Jurkat, Clone E6-1 (cell line): Measurements from ENCODE around the gene PCED1A.
"Not testable (repeated sequence)": the region's sequence is repeated elsewhere in the genome, so short reads cannot be mapped to it uniquely, and the experiment has no call there.

ENCODE experiments used
- DNase-seq: peaks from one replicate; pipeline ENCODE4 v3.0.0-alpha.2; 2011; ENCODE audit warnings: low read depth, low spot score
- H3K4me3 ChIP-seq: 2 replicates; pipeline ENCODE4 v1.5.1; 2011; ENCODE audit warnings: mild to moderate bottlenecking, low read length, control low read depth, moderate library complexity

The PCED1A gene

DNA sequence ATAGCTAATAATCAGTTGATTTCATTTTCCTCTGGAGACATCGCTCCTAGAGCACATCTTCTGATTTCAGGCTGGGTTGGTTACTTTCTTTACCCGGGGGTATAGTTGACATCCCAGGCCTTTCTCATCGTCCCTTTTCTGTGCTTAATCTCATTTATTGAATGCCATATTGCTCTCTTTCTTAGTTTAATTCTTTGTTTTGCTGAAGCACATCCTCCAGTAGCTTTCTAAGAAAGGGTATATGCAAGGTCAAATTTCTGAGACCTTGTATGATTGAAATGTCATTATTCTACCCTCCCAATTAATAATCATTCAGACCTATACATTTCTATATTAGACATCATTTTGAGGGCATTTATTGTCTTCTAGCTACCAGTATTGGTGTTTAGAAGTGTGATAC lies 28.3 kb downstream of the PCED1A start:
- no peak overlapping the region for H3K4me3 ChIP-seq
- DNase-seq: no peak

DNA sequence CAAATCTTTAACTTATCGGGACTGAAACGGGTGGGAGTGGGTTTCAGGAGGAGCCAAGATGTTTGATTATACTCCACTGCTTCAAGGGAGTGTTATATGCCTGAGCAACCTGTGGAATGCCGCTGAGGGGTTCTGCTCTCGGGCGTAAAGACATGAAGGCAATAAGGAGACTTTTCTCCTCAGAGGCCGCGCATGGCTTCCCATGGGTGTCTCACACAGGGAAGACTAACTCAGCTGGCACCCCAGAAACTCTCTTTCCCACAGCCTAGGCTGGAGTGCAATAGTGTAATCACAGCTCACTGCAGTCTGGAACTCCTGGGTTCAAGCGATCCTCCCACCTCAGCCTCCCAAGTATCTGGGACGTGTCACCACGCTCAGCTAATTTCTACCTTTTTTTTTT lies 30.8 kb downstream of the PCED1A start:
- DNase-seq: no peak
- no peak overlapping the region for H3K4me3 ChIP-seq

DNA sequence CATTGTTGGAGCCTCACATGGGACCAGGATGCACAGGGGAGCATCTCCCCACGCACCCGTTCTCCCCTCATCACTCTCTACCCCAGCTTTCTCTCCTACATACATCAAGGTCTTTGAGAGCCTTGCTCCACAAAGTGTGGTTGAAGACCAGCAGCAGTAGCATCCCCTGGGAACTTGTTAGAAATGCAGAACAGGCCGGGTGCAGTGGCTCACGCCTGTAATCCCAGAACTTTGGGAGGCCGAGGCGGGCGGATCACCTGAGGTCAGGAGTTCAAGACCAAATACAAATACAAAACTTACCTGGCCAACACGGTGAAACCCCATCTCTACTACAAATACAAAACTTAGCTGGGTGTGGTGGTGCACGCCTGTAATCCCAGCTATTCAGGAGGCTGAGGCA lies 32.5 kb downstream of the PCED1A start:
- not testable (repeated sequence) for H3K4me3 ChIP-seq, DNase-seq

DNA sequence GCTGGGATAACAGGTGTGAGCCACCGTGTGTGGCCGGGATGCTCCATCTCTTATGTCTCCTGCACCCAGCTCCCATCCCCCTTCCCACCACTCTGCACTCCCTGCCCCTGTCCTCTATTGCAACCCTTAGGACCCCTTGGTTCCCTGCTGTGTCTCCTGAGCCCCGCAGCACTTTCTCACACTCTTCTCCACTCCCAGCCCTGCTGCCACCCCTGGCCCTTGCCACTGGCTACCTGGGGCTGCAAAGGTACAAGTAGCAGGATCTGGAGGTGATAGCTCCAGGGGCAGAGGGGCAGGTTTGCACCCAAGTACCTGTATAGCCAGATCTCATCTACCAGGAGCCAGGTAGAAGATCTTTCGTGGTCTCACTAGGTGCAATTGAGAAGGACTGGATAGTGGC lies 33.4 kb downstream of the PCED1A start:
- no peak overlapping the region for H3K4me3 ChIP-seq
- no peak for DNase-seq

DNA sequence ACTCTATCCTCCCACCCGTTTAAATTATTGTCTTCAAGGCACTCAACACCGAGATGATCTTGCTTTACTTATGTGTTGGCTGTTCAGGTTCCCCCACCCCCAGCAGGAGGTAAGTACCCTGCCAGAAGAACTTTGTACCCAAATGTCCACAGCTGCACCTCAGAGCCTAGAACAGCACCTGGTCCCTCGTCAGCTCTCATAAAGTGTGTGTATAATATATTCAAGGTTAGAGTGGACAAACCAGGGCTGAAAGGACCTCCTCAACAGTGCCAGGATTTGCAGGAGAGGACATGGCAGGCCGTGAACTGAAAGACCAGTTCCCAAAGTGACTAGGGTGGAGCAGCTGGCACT lies 34.1 kb downstream of the PCED1A start:
- no peak for DNase-seq
- no peak overlapping the region for H3K4me3 ChIP-seq

DNA sequence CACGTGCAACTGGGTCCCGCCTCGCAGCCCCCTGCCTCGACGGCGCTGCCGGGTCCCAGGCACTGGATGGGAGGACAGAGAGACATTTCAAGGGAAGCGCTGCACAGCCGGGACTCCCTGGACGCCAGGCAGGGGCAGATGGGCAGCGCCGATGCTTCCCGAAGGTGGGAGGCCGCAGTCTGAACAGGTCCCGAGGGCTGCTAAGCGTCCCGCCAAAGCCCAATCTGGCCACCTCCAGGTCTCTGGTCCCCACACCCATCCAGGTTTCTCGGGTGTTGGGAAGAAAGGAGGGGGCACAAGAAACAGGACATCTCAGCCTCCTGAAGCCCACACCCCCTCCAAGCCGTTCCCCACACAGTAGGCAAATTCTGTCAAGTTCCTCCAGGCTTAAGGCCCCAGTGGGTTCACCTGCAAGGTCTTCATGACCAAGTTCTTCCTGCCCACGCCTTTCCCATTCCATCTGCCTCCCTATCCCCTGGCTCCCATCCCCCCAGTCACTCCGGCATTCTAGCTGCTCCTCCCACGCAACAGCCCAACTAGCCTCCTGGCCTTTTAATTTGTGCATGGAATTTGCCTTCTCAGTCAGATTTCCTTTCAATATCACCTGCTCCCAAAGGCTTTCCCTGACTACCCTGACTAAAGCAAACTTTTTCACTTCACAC lies 34.6 kb downstream of the PCED1A start:
- H3K4me3 ChIP-seq: no peak overlapping the region
- no peak for DNase-seq

DNA sequence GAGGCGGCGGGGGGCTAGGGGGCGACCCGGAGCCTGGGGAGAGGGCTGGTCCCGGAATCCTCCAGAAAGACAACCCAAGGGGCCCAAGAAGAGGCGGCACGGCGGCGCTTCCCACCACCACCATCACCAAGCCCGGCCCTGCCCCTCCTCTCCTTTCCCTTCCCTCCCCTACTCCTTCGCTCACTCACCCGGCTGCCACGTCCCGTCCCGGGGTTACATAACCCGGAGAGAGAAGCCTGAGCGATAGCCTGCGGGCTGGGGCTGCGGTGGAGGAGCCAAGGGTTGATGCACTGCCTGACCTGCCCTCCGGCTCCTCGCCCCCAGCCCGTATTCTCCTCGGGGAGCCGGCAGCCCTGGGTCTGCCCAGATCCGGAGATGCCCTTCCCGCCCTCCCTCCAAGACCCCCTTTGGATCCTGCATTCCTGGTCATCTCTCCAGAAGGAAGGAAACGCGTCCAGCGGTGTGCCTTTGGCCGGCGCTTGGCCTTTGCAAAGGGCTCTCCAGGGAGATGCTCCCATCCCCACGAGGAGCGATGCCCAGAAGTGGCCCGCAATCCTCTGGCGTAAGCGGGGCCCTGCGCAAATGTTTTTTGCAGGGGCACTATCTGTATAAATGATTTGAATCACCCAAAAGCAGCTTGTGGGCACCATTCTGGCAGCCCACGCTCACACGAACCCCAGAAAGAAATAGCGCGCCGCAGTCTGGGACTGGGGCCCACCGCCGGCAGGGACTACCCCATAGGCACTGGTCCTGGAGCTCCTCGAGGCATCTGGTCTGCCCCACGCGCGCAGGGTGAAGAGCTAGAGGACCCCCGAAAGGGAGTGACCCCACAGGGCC lies 35.4 kb downstream of the PCED1A start:
- H3K4me3 ChIP-seq: no peak overlapping the region
- DNase-seq: no peak

DNA sequence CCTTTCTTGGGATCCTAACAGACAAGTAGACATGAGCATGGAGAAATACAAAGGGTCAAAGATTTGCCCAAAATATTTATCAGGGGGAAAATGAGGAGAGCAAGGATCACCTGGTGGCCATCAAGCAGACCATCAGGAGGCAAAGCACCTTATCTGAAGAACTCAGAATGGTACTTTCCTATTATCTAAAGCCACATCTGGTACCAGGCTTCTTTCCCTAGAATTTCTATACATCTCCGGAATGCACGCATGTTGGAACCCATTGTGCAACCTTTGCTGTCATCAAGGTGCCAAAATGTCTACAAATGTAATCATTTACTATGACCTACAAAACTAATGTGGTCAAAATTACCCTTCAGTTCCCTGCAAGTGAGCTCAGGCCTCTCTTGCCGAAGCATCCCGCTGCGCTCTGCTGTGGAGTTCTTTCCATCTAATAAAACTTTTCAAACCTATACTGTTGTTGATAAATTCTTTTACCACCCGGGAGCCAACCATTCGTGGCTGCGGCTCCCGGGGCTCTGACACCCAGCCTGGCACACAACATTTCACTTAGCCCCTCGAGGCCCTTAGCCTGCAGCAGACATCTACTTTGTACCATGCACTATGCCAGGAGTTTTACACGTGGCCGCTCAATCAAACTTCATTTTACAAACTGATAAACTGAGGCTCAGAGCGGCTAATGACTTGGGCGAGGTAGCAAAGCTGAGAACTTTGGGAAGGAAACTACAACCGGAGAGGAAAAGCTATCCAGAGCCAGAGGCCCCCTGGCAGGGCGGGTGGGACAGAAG lies 36.2 kb downstream of the PCED1A start:
- no peak overlapping the region for H3K4me3 ChIP-seq

DNA sequence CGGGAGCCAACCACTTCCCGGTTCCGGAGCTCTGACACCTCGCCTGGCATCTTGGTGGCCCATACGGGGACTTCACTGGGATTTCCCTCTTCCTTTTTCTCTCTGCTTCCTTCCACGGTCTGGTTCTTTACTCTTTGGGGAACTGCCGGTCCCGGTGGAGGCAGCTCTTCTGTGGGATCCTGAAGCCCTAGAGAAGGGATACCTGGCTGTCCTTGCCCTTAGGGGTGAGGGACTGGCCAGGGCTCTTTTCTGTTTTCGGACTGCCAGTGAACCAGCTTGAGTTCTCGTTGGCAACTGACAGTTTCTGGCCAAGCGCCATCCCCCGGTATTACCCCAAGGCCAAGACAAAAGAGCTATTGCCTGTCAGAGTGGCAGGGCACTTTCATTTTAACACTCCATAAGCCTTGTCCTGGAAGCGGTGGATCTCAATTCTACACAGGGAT lies 39.1 kb downstream of the PCED1A start:
- no peak overlapping the region; the same call in 1 of the 2 replicates for H3K4me3 ChIP-seq
- DNase-seq: no peak

More for the DNA sequence above, 36.2 kb downstream of the PCED1A start:
- DNase-seq: no peak

DNA sequence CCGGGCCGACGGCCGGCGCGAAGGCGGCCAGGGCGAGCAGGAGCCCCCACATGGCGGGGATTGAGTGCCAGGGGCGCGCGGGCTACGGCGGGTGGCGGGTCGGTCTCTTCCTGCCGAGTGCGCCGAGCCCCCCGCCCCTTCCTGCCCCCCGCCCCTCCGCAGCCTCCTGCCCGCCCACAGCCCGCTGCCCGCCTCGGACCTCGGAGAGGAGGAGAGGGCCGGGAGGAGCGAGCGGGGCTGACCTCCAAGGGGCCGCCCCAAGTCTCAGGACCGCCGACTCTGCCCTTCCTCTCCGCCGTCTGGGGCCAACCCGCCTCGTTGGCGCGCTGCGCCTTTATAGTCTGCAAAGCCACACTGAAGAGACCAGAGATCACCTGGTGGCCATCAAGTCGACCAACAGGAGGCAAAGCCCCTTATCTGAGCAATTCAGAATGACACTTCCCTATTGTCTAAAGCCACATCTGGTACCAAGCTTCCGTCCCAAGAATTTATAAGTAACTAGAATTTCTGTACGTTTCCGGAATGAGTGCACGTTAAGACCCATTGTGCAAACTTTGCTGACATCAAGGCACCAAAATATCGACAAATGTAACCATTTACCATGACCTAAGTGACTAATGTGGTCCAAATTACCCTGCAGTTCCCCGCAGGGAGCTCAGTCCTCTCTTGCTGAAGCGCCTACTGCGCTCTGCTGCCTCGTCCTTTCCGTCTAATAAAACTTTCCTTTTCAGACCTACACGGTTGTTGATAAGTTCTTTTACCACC lies 39.8 kb downstream of the PCED1A start, which contains the start of gene CPXM1:
TSS of gene CPXM1 (minus strand) at position 107 of the 765 bp plus-strand sequence. CDS start at position 52, 55 bp downstream.
- DNase-seq: peak; percentile 27
- peak within 1 kb of the TSS; percentile 64 for H3K4me3 ChIP-seq

DNA sequence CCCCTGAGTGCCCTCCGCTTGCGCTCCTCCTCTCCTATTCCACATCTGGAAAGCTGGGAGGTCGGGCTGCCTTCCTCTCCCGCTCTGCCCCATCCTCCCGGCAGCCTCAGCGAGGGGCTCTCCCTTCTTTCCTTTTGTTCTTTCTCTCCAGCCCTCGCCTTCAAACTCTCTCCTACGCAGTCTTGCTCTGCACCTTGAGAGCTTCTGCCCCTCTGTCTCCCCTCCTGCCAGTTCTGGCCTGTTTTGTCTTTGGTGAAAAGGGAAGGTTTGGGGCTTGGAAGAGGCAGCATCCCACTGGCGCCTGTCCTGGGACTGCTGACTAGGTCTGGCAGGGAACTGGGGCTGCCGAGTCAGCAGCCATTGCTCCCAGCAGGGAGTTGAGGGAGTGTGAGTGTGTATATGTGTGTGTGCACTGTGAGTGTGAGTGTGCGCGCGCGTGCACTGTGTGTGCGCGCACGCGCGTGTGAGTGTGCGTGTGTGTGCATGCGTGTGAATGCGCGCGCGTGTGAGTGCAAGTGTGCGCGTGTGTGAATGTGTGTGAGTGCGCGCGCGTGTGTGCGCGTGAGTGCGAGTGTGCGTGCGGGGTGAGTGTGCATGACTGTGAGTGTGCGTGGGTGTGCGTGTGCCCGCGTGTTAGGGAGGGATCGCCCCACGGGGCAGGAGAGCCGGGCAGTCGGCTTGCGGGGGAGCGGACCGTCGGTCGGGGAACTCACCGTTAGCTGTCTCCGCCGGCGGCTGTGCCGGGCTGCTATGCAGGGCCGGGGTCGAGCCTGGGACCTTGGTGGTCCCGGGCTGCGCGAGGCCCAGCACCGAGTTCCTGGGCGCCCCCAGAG lies 40.6 kb downstream of the PCED1A start:
- no peak for DNase-seq
- peak overlapping the region; percentile 64 for H3K4me3 ChIP-seq

DNA sequence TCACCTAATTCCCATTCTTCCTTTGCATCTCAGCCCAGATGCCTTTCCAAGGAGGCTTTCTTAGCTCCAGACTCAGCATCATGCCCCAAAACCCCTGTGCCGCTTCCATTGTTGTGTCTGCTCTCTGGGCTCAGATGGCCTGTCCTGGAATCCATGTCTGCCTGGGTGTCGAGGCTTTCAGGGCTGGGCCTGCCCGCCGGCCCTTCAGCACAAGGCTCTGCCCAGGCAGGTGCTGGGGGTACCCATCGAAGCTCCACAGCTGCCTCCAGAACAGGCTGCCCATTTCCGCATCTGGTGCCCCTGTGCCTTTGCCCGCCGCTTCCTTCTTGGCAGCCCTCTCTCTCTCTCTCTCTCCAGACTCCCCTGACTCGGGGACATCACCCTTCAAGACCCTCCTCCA lies 41.2 kb downstream of the PCED1A start:
- no peak for DNase-seq
- peak overlapping the region; percentile 64 for H3K4me3 ChIP-seq

DNA sequence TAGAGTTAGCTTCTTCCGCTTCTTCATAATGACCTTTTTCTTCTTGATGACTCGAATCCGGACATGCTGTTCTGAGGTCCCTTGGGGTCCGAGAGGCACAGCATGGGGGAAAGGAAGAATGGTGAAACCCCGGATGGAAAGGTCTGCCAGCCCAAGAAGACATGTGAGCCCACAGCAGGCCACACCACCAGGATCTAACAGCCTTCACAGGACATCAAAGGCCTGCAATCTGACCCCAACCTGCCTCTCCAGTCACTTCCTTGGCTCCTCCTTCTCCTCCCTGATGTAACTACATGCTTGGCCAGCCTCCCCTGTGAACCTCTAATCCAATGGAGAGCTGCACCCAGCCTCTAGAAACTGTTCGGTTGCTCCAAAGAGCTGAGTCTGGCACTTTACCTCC lies 41.6 kb downstream of the PCED1A start:
- no peak for DNase-seq
- no peak overlapping the region for H3K4me3 ChIP-seq

DNA sequence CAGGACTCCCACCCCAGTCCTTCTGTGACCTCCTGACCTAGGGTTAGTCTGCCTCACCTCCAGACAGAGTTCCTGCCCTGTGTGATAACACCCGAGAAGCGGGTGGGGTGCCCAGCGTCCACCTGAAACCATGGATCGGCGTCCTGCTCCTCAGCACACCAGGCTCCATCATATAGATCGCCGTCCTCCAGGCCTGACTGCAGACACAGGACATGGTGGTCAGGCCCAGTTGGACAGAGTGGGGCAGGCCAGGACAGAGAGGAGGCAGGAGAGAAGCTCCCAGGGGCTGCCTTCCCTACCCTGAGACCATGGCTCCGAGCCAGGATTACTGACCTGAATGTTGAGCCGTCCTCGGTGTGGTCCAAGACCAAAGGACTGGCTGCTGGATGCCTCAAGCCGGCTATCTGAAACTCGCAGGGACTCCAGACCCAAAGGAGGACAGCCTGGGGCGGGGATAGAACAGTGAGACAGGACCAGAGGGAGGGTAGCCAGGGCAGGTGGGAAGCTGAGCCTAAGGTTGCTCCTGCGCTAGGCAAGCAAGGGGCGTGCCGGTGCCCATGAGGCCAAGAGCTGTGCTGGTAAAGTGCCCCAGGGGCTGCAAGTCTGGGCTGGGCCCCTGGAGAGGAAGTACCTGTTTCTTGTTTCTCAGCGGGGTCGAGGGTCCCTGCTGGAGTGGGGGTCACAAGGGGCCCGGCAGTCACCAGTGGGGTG lies 42.2 kb downstream of the PCED1A start:
- no peak overlapping the region for H3K4me3 ChIP-seq
- no peak for DNase-seq

DNA sequence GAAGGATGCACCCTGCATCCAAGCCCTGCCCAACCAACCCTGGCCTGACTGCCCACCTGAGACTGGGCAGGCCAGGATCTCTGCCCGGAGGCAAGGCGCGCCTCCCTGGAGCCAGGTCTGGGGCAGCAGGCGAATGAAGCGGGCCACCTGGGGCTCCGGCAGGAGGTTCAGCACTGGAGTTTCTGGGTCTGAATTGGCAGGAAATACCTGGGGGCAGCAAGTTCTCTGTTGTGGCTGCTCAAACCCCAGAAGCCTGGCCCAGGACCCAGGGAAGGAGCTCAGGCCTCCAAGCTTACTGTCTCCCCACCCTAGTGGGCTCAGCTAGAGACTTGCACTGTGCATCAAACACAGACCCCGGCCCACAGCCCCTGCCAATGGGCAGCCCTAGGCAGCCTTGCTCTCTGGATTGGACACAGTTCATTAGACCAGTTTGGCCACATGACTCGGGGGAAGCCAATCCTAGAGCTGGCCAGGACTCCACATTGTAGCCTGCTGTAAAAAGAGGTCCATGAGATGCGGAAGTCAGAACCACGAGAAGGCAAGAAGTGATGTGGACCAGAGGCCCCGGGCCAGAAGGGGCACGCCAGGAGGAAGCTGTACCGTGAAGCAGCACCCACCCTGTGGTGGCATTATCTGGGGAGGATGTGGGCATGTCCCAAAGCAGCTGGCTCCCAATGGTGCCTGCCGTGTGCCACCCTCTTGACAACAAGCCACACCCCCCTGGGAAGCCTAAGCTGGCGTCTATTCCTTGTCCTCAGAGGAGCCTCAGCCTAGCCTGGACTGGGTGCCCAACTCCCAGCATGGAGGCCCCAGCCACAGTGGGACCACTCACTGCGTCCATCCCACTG lies 43.1 kb downstream of the PCED1A start:
- no peak overlapping the region for H3K4me3 ChIP-seq
- DNase-seq: peak; percentile 25

DNA sequence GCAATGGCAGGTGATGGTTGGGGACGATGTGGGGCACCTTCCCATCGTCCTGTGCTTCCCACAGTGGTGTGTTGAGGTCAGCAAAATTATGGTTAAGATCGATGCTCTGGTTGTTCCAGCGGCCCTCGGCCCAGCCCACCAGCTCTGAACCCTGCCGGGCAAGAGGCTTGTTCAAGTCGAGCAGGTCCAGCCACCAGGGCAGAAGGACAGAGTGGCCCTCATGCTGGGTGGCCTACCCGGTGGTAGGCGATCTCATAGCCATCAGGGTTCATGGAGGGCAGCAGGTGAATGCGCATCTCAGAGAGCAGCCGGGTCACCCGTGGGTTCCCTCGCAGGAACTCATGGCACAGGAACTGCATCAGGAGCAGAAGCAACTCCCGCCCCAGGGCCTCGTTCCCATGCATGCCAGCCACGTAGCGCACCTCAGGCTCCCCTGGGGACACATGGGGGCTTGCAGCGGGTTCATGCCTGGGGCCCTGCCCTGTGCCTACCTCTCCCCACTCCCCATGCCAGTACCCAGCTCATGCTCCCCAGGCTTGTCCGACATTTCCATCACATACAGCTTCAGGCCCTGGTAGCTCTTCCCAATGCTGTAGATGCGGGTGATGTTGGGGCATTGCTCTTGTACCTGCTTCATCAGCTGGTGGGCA lies 44.3 kb downstream of the PCED1A start:
- DNase-seq: no peak
- H3K4me3 ChIP-seq: no peak overlapping the region
